ENCODE results near the gene ZBTB16. TPM values are rescaled to one million over a fixed set of nuclear protein-coding genes. Genes with fewer than 3 reads are reported as not detected.
A peak's percentile ranks its signal among the peaks of the same experiment; 100 is the strongest.

The ZBTB16 gene
- total RNA-seq, 1 donor from 2014 or later = 64.5 TPM

DNA sequence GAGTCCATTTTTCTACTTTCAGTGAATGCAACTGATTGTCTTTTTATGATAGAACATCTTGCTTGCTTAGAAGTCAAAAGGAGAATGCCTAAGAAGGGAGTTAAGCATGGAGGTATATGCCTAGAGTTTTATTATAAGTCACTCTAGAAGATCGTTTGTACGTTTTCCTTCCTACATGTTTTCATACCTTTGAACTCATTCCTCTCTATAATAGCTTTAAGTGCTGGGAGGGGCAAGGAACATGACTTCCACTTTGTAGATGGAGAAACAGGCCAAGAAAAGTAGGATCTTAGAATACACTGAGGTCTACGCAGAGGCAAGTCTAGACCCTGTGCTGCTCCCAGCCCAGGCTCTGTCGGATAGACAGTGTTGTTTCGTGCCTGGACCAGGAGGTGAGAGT is 114.3 kb downstream of the ZBTB16 start:
- Histone ChIP-seq H3K4me3 (peak overlapping the region; percentile 38), H3K4me1 (peaks cover 100% of the 10 kb centered on the region), H3K27ac (replicated peaks) (peak overlapping the region; percentile 100), H3K9me3 (replicated peaks) (no peaks in the 10 kb centered on the region), H3K36me3 (no peaks in the 10 kb centered on the region), H3K27me3 (ENCODE audit: low read depth) (no peaks in the 10 kb centered on the region)
- intact Hi-C loops (cut with micrococcal nuclease) = loop anchor here (10.0 kb wide), 2 partner anchors 81 to 99 kb away; no protein-coding TSS in a partner anchor
- TF ChIP-seq, protein P1, sequence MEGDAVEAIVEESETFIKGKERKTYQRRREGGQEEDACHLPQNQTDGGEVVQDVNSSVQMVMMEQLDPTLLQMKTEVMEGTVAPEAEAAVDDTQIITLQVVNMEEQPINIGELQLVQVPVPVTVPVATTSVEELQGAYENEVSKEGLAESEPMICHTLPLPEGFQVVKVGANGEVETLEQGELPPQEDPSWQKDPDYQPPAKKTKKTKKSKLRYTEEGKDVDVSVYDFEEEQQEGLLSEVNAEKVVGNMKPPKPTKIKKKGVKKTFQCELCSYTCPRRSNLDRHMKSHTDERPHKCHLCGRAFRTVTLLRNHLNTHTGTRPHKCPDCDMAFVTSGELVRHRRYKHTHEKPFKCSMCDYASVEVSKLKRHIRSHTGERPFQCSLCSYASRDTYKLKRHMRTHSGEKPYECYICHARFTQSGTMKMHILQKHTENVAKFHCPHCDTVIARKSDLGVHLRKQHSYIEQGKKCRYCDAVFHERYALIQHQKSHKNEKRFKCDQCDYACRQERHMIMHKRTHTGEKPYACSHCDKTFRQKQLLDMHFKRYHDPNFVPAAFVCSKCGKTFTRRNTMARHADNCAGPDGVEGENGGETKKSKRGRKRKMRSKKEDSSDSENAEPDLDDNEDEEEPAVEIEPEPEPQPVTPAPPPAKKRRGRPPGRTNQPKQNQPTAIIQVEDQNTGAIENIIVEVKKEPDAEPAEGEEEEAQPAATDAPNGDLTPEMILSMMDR (IDR thresholded peaks at IDR 0.05; ENCODE audit: borderline replicate concordance) = no peak
- no peak for DNase-seq

DNA sequence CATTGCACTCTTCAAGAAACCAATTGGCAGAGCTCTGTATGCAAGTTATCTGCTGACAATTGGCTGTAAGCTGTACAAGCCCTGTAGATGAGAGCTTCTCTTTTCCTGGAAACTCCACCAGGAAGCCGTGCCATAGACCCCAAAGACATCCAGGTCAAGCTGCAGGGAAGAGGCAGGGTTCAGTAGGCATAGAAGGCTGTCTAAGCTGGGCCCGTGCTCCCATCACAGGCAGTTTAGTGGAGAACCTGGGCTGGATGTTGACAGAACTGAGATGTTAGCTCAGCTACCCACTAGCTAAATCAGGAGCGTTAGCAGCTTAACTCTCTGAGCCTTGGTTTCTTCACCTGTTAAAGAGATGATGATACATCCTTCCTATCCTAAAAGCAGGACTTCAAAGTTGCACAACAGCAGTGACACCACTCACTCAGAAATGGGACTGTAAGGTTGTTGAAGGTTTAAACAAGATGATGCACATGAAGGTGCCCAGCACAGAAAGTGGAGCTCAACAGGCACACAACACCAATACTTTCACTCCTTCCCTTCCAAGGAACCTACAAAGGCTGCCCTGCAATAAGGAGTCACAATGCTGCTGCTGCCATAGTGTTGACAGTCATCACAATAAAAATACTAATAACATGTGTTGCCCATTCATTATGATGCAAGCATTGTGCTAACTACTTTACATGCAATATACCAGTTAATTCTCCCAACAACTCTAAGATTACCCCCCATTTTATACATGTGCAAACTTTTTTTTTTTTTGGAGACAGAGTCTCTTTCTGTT is 115.4 kb downstream of the ZBTB16 start:
- DNase-seq = no peak
- H3K4me3 ChIP-seq = peak overlapping the region; percentile 38
- H3K9me3 ChIP-seq (replicated peaks) = no peaks in the 10 kb centered on the region
- H3K4me1 ChIP-seq = peaks cover 96% of the 10 kb centered on the region
- intact Hi-C loops (cut with micrococcal nuclease) = loop anchor here (10.0 kb wide), 2 partner anchors 80 to 100 kb away; no protein-coding TSS in a partner anchor
- no peaks in the 10 kb centered on the region for H3K36me3 ChIP-seq
- H3K27me3 ChIP-seq (ENCODE audit: low read depth) = no peaks in the 10 kb centered on the region
- H3K27ac ChIP-seq (replicated peaks) = peak overlapping the region; percentile 100
- TF ChIP-seq, protein P1 (IDR thresholded peaks at IDR 0.05; ENCODE audit: borderline replicate concordance) = no peak

DNA sequence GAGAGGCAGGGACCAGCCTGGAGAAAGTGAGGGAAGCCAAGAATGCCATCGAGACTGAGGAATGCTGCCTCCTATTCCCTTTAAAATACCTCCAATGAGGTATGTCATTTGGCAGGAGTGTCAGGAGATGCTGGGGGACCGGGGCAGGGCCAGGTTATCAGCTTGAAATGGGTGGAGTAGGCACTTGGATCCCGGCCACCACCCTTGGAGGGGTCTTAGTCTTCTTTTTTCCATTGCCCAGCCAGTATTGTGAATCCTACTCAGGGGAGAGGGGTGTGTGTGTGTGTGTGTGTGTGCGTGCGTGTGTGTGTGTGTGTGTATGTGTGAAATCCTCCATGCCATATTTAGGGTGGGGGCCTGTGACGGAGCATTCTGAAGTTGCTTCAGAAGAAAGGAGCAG is 116.2 kb downstream of the ZBTB16 start:
- no peaks in the 10 kb centered on the region for H3K9me3 ChIP-seq (replicated peaks)
- H3K4me1 ChIP-seq = peaks cover 96% of the 10 kb centered on the region
- intact Hi-C loops (cut with micrococcal nuclease) = loop anchor here (10.0 kb wide), 2 partner anchors 79 to 101 kb away; no protein-coding TSS in a partner anchor
- TF ChIP-seq, protein P1 (IDR thresholded peaks at IDR 0.05; ENCODE audit: borderline replicate concordance) = no peak
- H3K36me3 ChIP-seq = no peaks in the 10 kb centered on the region
- peak overlapping the region; percentile 100 for H3K27ac ChIP-seq (replicated peaks)
- no peaks in the 10 kb centered on the region for H3K27me3 ChIP-seq (ENCODE audit: low read depth)
- no peak for DNase-seq
- H3K4me3 ChIP-seq = no peak overlapping the region

DNA sequence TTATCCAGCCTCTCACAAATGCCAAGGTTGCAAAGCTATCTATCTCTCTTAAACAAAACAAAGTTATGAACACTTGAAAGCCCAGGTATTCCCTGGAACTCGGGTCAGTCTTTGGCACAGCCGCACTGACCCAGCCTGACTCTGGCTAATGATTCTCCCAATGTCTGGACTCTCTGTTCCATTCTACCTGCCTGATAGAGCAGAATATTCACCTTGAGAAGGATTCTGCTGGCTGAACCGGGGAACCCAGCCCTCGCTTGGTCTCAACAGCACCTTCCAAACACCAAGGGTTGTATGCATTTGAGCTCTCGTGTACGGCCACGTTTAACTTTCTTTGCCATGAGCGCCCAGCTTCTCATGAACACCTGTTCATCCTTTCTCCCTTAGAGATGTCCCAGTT is 116.8 kb downstream of the ZBTB16 start:
- Histone ChIP-seq H3K4me3 (no peak overlapping the region), H3K4me1 (peaks cover 96% of the 10 kb centered on the region), H3K9me3 (replicated peaks) (no peaks in the 10 kb centered on the region), H3K27ac (replicated peaks) (peak overlapping the region; percentile 100), H3K27me3 (ENCODE audit: low read depth) (no peaks in the 10 kb centered on the region), H3K36me3 (no peaks in the 10 kb centered on the region)
- intact Hi-C loops (cut with micrococcal nuclease) = loop anchor here (10.0 kb wide), 2 partner anchors 78 to 102 kb away; no protein-coding TSS in a partner anchor
- TF ChIP-seq, protein P1 (IDR thresholded peaks at IDR 0.05; ENCODE audit: borderline replicate concordance) = no peak
- no peak for DNase-seq

DNA sequence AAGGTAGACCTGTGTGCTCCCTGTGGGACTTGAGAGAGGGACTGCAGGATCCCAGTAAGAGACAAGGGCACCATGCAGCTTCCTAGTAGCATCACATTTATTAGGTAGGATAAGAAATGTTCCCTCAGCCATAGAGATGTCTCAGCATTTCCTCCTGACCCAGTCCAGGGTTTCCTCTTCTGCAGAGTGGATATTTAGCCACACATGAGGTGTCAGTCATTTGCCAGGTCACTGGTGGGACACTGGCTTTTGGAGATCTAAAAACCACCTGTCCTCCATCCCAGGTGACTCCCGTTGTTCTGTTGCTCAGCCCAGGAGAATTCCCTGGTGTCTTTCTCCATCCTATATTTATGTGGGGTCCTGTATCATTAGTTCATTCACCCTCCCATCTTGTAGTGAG is 119.1 kb downstream of the ZBTB16 start:
- Histone ChIP-seq H3K4me1 (peaks cover 96% of the 10 kb centered on the region), H3K9me3 (replicated peaks) (no peaks in the 10 kb centered on the region), H3K27ac (replicated peaks) (peak overlapping the region; percentile 100), H3K4me3 (peak overlapping the region; percentile 43), H3K27me3 (ENCODE audit: low read depth) (no peaks in the 10 kb centered on the region), H3K36me3 (no peaks in the 10 kb centered on the region)
- intact Hi-C loops (cut with micrococcal nuclease) = loop anchor here (10.0 kb wide), 2 partner anchors 76 to 104 kb away; no protein-coding TSS in a partner anchor
- TF ChIP-seq, protein P1 (IDR thresholded peaks at IDR 0.05; ENCODE audit: borderline replicate concordance) = no peak
- DNase-seq = no peak
